HCT116 (cell line): ENCODE data around the gene DENND11. TPM values are rescaled to one million over a fixed set of nuclear protein-coding genes. Genes with fewer than 3 reads are reported as not detected.

Source experiments
- ATAC-seq: fragments of 200-7000 bp; cut with Tn5 transposase; 2 replicates; pipeline ENCODE4 v1.9.1; 2020; ENCODE audit warnings: mild to moderate bottlenecking, moderate library complexity
- BruUV-seq: library from RNA; stranded (reverse); fragments of 400-500 nt; replicated peaks from 2 replicates; lab custom pipeline; 2021; lab: Mats Ljungman, UMichigan
- CTCF ChIA-PET: fragments of 300-600 bp; sonication (Branson Sonifier 250); formaldehyde crosslinking; loops from one replicate; lab custom pipeline; 2021; ENCODE audit warnings: antibody characterized with exemption; lab: Charles Lee
- POLR2A ChIA-PET: fragments of 300-600, 350-600 bp; sonication (Branson Sonifier 250); formaldehyde crosslinking; loops from one replicate; lab custom pipeline; 2021; ENCODE audit warnings: antibody characterized with exemption; lab: Charles Lee
- RAD21 ChIA-PET, 2 experiments: fragments of 300-600 bp; sonication (Branson Sonifier 250); formaldehyde crosslinking; loops; one replicate each; lab custom pipeline; 2023; ENCODE audit warnings: low total read pairs in 2 of 2; ENCODE audit not compliant: uncharacterized antibody in 2 of 2, unreplicated experiment in 2 of 2, low non-redundant PET in 1 of 2; lab: Charles Lee
- DNase-seq: peaks from one replicate; pipeline ENCODE4 v3.0.0-alpha.2; 2010; ENCODE audit warnings: low read depth, low spot score
- H2AFZ ChIP-seq: fragments of 200-600 bp; shearing (Covaris generic), sonication (generic); 2 replicates; pipeline ENCODE4 v1.6.1; 2017; ENCODE audit warnings: low read depth, mixed run types, mixed read lengths, antibody characterized with exemption, low read length; ENCODE audit not compliant: poor library complexity, severe bottlenecking
- H3K27ac ChIP-seq: 2 replicates; pipeline ENCODE4 v1.5.1; 2012; ENCODE audit warnings: low read depth, low read length
- H3K27me3 ChIP-seq: fragments of 200-600 bp; sonication (generic); 2 replicates; pipeline ENCODE4 v1.6.1; 2016; ENCODE audit warnings: mixed run types, low read length, mixed read lengths; ENCODE audit not compliant: insufficient read depth
- H3K36me3 ChIP-seq, 2 experiments: fragments of 200-500 bp in 1 of 2; fragments of 200-600 bp in 1 of 2; sonication (Bioruptor generic) in 1 of 2; sonication (generic) in 1 of 2; 2 replicates each; pipeline versions ENCODE4 v1.5.1 to v1.6.1; 2014 to 2016; ENCODE audit warnings: low read length in 2 of 2, inconsistent platforms in 1 of 2, mixed read lengths in 1 of 2, mixed run types in 1 of 2; ENCODE audit not compliant: insufficient read depth in 2 of 2, control insufficient read depth in 1 of 2
- H3K4me1 ChIP-seq, 2 experiments: fragments of 200-600 bp in 1 of 2; sonication (generic) in 1 of 2; 2 replicates each; pipeline versions ENCODE4 v1.5.1 to v1.6.1; 2012 to 2017; ENCODE audit warnings: low read length in 2 of 2, inconsistent platforms in 1 of 2, mild to moderate bottlenecking in 1 of 2, mixed read lengths in 1 of 2, mixed run types in 1 of 2, moderate library complexity in 1 of 2; ENCODE audit not compliant: insufficient read depth in 2 of 2, control insufficient read depth in 1 of 2
- H3K4me2 ChIP-seq: fragments of 200-600 bp; sonication (generic); 2 replicates; pipeline ENCODE4 v1.6.1; 2017; ENCODE audit warnings: mixed run types, low read length, mixed read lengths
- H3K4me3 ChIP-seq, 2 experiments: fragments of 200-600 bp in 1 of 2; sonication (generic) in 1 of 2; replicated peaks in 1 of 2; 2 replicates each; pipeline ENCODE4 v1.5.1; 2011 to 2016; ENCODE audit warnings: low read length in 2 of 2, control low read depth in 1 of 2, low read depth in 1 of 2, mild to moderate bottlenecking in 1 of 2, mixed read lengths in 1 of 2, mixed run types in 1 of 2
- H3K79me2 ChIP-seq: fragments of 200-600 bp; sonication (generic); 2 replicates; pipeline ENCODE4 v1.6.1; 2017; ENCODE audit warnings: mild to moderate bottlenecking, mixed run types, low read length, moderate library complexity, mixed read lengths; ENCODE audit not compliant: insufficient read depth
- H3K9ac ChIP-seq: fragments of 200-600 bp; sonication (generic); 2 replicates; pipeline ENCODE4 v1.6.1; 2016; ENCODE audit warnings: low read length, mixed read lengths
- H3K9me2 ChIP-seq: fragments of 200-600 bp; sonication (generic), shearing (Covaris generic); 2 replicates; pipeline ENCODE4 v1.6.1; 2017; ENCODE audit warnings: mixed run types, mild to moderate bottlenecking, moderate library complexity; ENCODE audit not compliant: insufficient read depth
- H3K9me3 ChIP-seq, 2 experiments: fragments of 200-500 bp in 1 of 2; fragments of 200-600 bp in 1 of 2; sonication (Bioruptor generic) in 1 of 2; sonication (generic) in 1 of 2; 2 replicates each; pipeline ENCODE4 v1.6.1; 2014 to 2017; ENCODE audit warnings: low read length in 2 of 2, mixed read lengths in 2 of 2, inconsistent platforms in 1 of 2, low read depth in 1 of 2, mild to moderate bottlenecking in 1 of 2, mixed run types in 1 of 2, moderate library complexity in 1 of 2; ENCODE audit not compliant: control insufficient read depth in 1 of 2, insufficient read depth in 1 of 2
- H4K20me1 ChIP-seq: fragments of 200-600 bp; sonication (generic), shearing (Covaris generic); 2 replicates; pipeline ENCODE4 v1.6.1; 2017; ENCODE audit warnings: mixed run types, mild to moderate bottlenecking, moderate library complexity; ENCODE audit not compliant: insufficient read depth
- CBX3 ChIP-seq: IDR thresholded peaks from 2 replicates; pipeline ENCODE4 v1.6.1; 2012; ENCODE audit warnings: low read depth
- ELF1 ChIP-seq: IDR thresholded peaks from 2 replicates; pipeline ENCODE4 v1.6.1; 2012; ENCODE audit warnings: low read depth, borderline replicate concordance
- EZH2 ChIP-seq: fragments of 200-600 bp; sonication (generic); IDR thresholded peaks from 2 replicates; pipeline ENCODE4 v1.6.1; 2017; ENCODE audit warnings: antibody characterized with exemption, mixed run types
- EZH2phosphoT487 ChIP-seq: fragments of 200-600 bp; IDR thresholded peaks from 2 replicates; pipeline ENCODE4 v1.6.1; 2018; ENCODE audit warnings: antibody characterized with exemption, borderline replicate concordance
- FOSL1 ChIP-seq: IDR thresholded peaks from 2 replicates; pipeline ENCODE4 v1.6.1; 2012; ENCODE audit warnings: low read depth
- POLR2AphosphoS5 ChIP-seq: IDR thresholded peaks from 2 replicates; pipeline ENCODE4 v1.6.1; 2011; ENCODE audit warnings: mild to moderate bottlenecking, low read depth, low read length, moderate library complexity
- RAD21 ChIP-seq: IDR thresholded peaks from 2 replicates; pipeline ENCODE4 v1.6.1; 2012; ENCODE audit warnings: low read depth, mild to moderate bottlenecking
- SIN3A ChIP-seq: IDR thresholded peaks from 2 replicates; pipeline ENCODE4 v1.6.1; 2012; ENCODE audit warnings: low read depth
- SP1 ChIP-seq: IDR thresholded peaks from 2 replicates; pipeline ENCODE4 v1.6.1; 2012; ENCODE audit warnings: low read depth
- SRF ChIP-seq: IDR thresholded peaks from 2 replicates; pipeline ENCODE4 v1.6.1; 2012; ENCODE audit warnings: low read depth
- YY1 ChIP-seq: IDR thresholded peaks from 2 replicates; pipeline ENCODE4 v1.6.1; 2011; ENCODE audit warnings: low read length, low read depth, moderate library complexity, mild to moderate bottlenecking; ENCODE audit not compliant: insufficient replicate concordance; ENCODE audit errors: extremely low read depth
- ZFX ChIP-seq: fragments of 450-650 bp; IDR thresholded peaks from 2 replicates; pipeline ENCODE4 v1.6.1; 2017
- intact Hi-C: fragments of 100-400 bp; cut with micrococcal nuclease; formaldehyde crosslinking; loops from 2 replicates; pipeline ENCODE4 v1.10.0; 2022
- total RNA-seq: library from RNA; stranded (reverse); gene quantifications from one replicate; pipeline ENCODE4 v1.2.1, GENCODE V29; 2021; ENCODE audit not compliant: unreplicated experiment
- TF ChIP-seq, protein P1 (sequence below), 3 experiments: fragments of 200-600 bp in 1 of 3; sonication (generic) in 1 of 3; IDR thresholded peaks in 2 of 3; conservative IDR thresholded peaks in 1 of 3; 2 replicates each; pipeline ENCODE4 v1.5.1; 2012 to 2017; ENCODE audit warnings: low read depth in 2 of 3, low read length in 2 of 3, antibody characterized with exemption in 1 of 3, borderline replicate concordance in 1 of 3, control low read depth in 1 of 3, mild to moderate bottlenecking in 1 of 3, mixed read lengths in 1 of 3, mixed run types in 1 of 3, moderate library complexity in 1 of 3; ENCODE audit not compliant: insufficient read depth in 1 of 3
- TF ChIP-seq, protein P2 (sequence below): IDR thresholded peaks from 2 replicates; pipeline ENCODE4 v1.6.1; 2012
- TF ChIP-seq, protein P3 (sequence below): IDR thresholded peaks from 2 replicates; pipeline ENCODE4 v1.6.1; 2012

Gene DENND11
- total RNA-seq, 1 experiment from 2014 or later = 23.4 TPM

DNA sequence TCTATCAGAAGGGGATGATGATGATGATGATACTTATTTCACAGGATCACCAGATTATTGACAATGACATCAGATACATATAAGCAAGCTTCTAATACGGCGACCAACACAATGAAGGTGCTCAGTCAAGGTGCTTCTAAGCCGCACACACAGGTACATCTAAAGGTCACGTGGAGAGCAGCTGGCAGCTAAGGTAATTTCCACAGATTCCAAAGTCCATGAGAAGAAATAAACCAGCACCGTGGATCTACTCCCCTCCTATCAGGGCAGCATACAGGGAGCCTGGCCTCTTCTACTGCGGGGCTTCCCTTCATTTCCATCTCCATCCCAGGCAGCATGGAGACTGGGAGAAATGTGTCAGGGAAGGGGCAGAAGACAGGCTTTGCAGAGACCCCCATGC lies 37.5 kb downstream of the DENND11 start:
- Histone ChIP-seq H3K4me3 (no peak overlapping the region), H3K4me1 (peaks cover 0 to 7% of the 10 kb centered on the region in 2 experiments; a peak in 1 of 4 replicates), H3K9me2 (no peaks in the 10 kb centered on the region), H3K27me3 (no peaks in the 10 kb centered on the region), H3K36me3 (peaks cover 7 to 16% of the 10 kb centered on the region in 2 experiments; a peak in 3 of 4 replicates), H3K9ac (no peak overlapping the region), H3K9me3 (no peaks in the 10 kb centered on the region), H3K79me2 (no peaks in the 10 kb centered on the region), H2AFZ (no peak overlapping the region), H3K4me2 (no peak overlapping the region), H3K27ac (no peak overlapping the region), H4K20me1 (no peaks in the 10 kb centered on the region)
- intact Hi-C loops = no loop called here
- RAD21 ChIA-PET = no interaction called here
- TF ChIP-seq ZFX (no peak), EZH2 (no peak), SRF (no peak), RAD21 (no peak), SP1 (no peak), FOSL1 (no peak)
- TF ChIP-seq, protein P1, sequence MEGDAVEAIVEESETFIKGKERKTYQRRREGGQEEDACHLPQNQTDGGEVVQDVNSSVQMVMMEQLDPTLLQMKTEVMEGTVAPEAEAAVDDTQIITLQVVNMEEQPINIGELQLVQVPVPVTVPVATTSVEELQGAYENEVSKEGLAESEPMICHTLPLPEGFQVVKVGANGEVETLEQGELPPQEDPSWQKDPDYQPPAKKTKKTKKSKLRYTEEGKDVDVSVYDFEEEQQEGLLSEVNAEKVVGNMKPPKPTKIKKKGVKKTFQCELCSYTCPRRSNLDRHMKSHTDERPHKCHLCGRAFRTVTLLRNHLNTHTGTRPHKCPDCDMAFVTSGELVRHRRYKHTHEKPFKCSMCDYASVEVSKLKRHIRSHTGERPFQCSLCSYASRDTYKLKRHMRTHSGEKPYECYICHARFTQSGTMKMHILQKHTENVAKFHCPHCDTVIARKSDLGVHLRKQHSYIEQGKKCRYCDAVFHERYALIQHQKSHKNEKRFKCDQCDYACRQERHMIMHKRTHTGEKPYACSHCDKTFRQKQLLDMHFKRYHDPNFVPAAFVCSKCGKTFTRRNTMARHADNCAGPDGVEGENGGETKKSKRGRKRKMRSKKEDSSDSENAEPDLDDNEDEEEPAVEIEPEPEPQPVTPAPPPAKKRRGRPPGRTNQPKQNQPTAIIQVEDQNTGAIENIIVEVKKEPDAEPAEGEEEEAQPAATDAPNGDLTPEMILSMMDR (IDR thresholded peaks at IDR 0.05 in 2 of 3, conservative IDR thresholded peaks at IDR 0.05 in 1 of 3; ENCODE audit: borderline replicate concordance in 1 of 3, insufficient read depth in 1 of 3, low read depth in 2 of 3, low read length in 2 of 3) = no peak
- no TSS peak for BruUV-seq
- CTCF ChIA-PET = no interaction called here
- POLR2A ChIA-PET = no interaction called here
- no peak for ATAC-seq
- no peak for DNase-seq

DNA sequence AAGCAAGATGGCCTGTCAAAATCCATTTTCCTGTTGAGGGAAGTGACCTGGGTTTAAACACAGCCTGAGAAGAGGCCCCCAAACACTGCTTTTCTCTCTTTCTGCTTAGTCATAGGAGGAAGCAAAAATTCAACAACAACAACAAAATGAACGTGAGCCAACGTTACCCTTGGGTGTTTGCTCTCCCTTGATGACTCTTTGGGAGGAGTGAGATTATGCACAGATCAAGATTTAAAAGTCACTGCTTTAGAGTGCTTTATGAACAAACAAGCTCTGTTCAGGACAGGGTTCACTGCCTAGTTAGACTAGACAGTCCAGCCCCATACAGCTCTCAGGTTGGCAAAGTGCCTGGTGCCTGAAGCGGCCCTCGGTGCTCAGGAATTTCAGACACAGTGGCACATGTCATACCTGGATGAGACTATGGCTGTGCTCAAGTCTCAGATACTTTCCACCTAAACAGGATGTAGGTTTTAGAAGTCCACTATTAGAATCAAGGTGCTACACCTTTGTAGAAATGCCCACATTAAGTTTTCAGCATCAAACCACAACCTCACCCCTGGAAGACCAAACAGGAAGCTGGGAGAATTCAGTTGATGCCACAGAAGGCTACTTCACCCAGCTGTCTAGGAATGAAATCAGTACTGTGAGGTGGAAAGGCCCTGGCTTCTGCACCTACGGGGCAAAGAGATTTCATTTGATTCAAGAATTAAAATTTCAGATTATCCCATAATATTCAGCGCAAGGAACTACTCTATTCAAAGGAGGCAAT lies 38.7 kb downstream of the DENND11 start:
- H3K4me3 ChIP-seq = no peak overlapping the region
- ChIA-PET RAD21 (no interaction called here), CTCF (interaction anchor here (0.8 kb wide), 2 partner anchors 9 kb away, joined by 3 to 4 read pairs; no protein-coding TSS in a partner anchor), POLR2A (no interaction called here)
- no peaks in the 10 kb centered on the region for H3K27me3 ChIP-seq
- no peaks in the 10 kb centered on the region for H3K9me2 ChIP-seq
- H3K9me3 ChIP-seq = no peaks in the 10 kb centered on the region
- H3K9ac ChIP-seq = no peak overlapping the region
- DNase-seq (no peak), ATAC-seq (peak; percentile 30; the same call in 1 of the 2 replicates)
- TF ChIP-seq YY1 (no peak), SP1 (no peak), SIN3A (no peak), SRF (no peak), CBX3 (no peak), POLR2AphosphoS5 (no peak), EZH2phosphoT487 (no peak), ELF1 (no peak), FOSL1 (no peak)
- TF ChIP-seq, protein P2, sequence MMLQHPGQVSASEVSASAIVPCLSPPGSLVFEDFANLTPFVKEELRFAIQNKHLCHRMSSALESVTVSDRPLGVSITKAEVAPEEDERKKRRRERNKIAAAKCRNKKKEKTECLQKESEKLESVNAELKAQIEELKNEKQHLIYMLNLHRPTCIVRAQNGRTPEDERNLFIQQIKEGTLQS = no peak
- TF ChIP-seq, protein P3, sequence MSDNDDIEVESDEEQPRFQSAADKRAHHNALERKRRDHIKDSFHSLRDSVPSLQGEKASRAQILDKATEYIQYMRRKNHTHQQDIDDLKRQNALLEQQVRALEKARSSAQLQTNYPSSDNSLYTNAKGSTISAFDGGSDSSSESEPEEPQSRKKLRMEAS = no peak
- TF ChIP-seq, protein P1 (IDR thresholded peaks at IDR 0.05 in 2 of 3, conservative IDR thresholded peaks at IDR 0.05 in 1 of 3; ENCODE audit: borderline replicate concordance in 1 of 3, insufficient read depth in 1 of 3, low read depth in 2 of 3, low read length in 2 of 3) = no peak
- no peak overlapping the region for H3K27ac ChIP-seq
- H2AFZ ChIP-seq = no peak overlapping the region
- no peaks in the 10 kb centered on the region for H4K20me1 ChIP-seq
- H3K79me2 ChIP-seq = no peaks in the 10 kb centered on the region
- no peak overlapping the region for H3K4me2 ChIP-seq
- peaks cover 7 to 16% of the 10 kb centered on the region in 2 experiments; a peak in 3 of 4 replicates for H3K36me3 ChIP-seq
- intact Hi-C loops = no loop called here
- peaks cover 0 to 7% of the 10 kb centered on the region in 2 experiments; a peak in 1 of 4 replicates for H3K4me1 ChIP-seq
- BruUV-seq = no TSS peak
